Caco-2 (cell line): ENCODE results near the gene PRAMEF5. TPM values are rescaled to one million over a fixed set of nuclear protein-coding genes. Genes with fewer than 3 reads are reported as not detected.
"Not testable (repeated sequence)": the region's sequence is repeated elsewhere in the genome, so short reads cannot be mapped to it uniquely, and the experiment has no call there.

Source experiments
- Bru-seq: library from RNA; stranded (reverse); fragments of 400-500 nt; gene quantifications from one replicate; lab custom pipeline; 2021; lab: Mats Ljungman, UMichigan
- BruChase-seq, 2 experiments: library from RNA; stranded (reverse); fragments of 400-500 nt; gene quantifications; one replicate each; lab custom pipeline; 2021; lab: Mats Ljungman, UMichigan
- BruUV-seq: library from RNA; stranded (reverse); fragments of 400-500 nt; replicated peaks from 2 replicates; lab custom pipeline; 2021; lab: Mats Ljungman, UMichigan
- CTCF ChIA-PET: fragments of 300-600 bp; sonication (Branson Sonifier 250); formaldehyde crosslinking; loops from one replicate; lab custom pipeline; 2022; ENCODE audit warnings: antibody characterized with exemption; lab: Charles Lee
- POLR2A ChIA-PET: fragments of 300-600 bp; sonication (Branson Sonifier 250); formaldehyde crosslinking; loops from one replicate; lab custom pipeline; 2022; ENCODE audit warnings: antibody characterized with exemption; lab: Charles Lee
- DNase-seq, 2 experiments: peaks; one replicate each; pipeline versions ENCODE4 v3.0.0 to v3.0.0-alpha.2; 2020 to 2022
- H3K27me3 ChIP-seq: replicated peaks from 2 replicates; pipeline ENCODE4 v1.6.0; 2011; ENCODE audit warnings: low read length; ENCODE audit not compliant: control insufficient read depth, insufficient read depth
- H3K36me3 ChIP-seq: 2 replicates; pipeline ENCODE4 v1.5.1; 2011; ENCODE audit warnings: low read length; ENCODE audit not compliant: control insufficient read depth, insufficient read depth
- H3K4me1 ChIP-seq: fragments of 250-450 bp; sonication (Bioruptor Pico); 2 replicates; pipeline ENCODE4 v1.5.1; 2020; ENCODE audit warnings: mild to moderate bottlenecking
- H3K4me3 ChIP-seq: 2 replicates; pipeline ENCODE4 v1.5.1; 2011; ENCODE audit warnings: low read depth, mild to moderate bottlenecking, control low read depth, low read length
- H3K9me3 ChIP-seq: fragments of 250-450 bp; sonication (Bioruptor Pico); 2 replicates; pipeline ENCODE4 v1.5.1; 2020; ENCODE audit warnings: mild to moderate bottlenecking, moderate library complexity
- H3K27ac Mint-ChIP-seq: one replicate; pipeline ENCODE4 v1.8.0; 2022; ENCODE audit warnings: mixed read lengths; ENCODE audit not compliant: unreplicated experiment
- H3K27me3 Mint-ChIP-seq: one replicate; pipeline ENCODE4 v1.8.0; 2022; ENCODE audit warnings: mixed read lengths; ENCODE audit not compliant: insufficient read depth, unreplicated experiment
- H3K36me3 Mint-ChIP-seq: one replicate; pipeline ENCODE4 v1.8.0; 2022; ENCODE audit warnings: mild to moderate bottlenecking, mixed read lengths; ENCODE audit not compliant: insufficient read depth, unreplicated experiment
- H3K4me1 Mint-ChIP-seq: one replicate; pipeline ENCODE4 v1.8.0; 2022; ENCODE audit warnings: low read depth, mixed read lengths; ENCODE audit not compliant: unreplicated experiment
- H3K4me3 Mint-ChIP-seq: one replicate; pipeline ENCODE4 v1.8.0; 2022; ENCODE audit warnings: mild to moderate bottlenecking, moderate library complexity, mixed read lengths; ENCODE audit not compliant: unreplicated experiment
- H3K9me3 Mint-ChIP-seq: one replicate; pipeline ENCODE4 v1.8.0; 2022; ENCODE audit warnings: mixed read lengths; ENCODE audit not compliant: unreplicated experiment
- intact Hi-C: fragments of 100-400 bp; cut with micrococcal nuclease; formaldehyde crosslinking; loops from one replicate; pipeline ENCODE4 v1.10.0; 2022; ENCODE audit not compliant: unreplicated experiment
- long read RNA-seq: library from polyadenylated mRNA; stranded (forward); transcript quantifications from one replicate; pipeline ENCODE4 v2.0.0, GENCODE V29; 2022
- total RNA-seq: library from RNA; stranded (reverse); gene quantifications from 2 replicates; pipeline ENCODE4 v1.2.3, GENCODE V29; 2022

Gene PRAMEF5
- total RNA-seq: not detected in 2 replicates
- not detected for Bru-seq, nascent RNA
- BruChase-seq, experiment 1, labeled RNA remaining after a 2-hour chase: not detected
- not detected for BruChase-seq, experiment 2, labeled RNA remaining after a 6-hour chase
- long read RNA-seq: 0 reads

DNA sequence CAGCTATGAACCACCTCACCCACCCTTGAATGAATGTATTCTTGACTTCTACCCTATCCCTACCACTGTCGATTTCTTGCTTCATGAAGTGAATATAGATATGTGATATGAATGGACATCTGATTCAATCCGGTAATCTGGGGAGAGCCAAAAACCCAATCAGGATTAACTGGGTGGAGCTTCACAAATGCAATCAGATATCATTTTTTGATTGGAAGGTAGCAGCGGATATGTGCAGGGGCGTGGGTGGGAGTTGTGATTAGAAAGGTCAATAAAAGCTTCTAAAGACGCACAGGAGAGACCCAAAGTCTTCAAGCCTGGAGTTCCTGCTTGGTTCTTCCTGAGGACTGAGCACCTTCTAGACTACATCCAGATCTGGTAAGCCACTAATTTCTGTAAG lies at the start of gene PRAMEF5:
TSS of gene PRAMEF5 (plus strand) at position 301 of the 400 bp plus-strand sequence. CDS start 5,071 bp downstream, outside the sequence.
- BruUV-seq, H3K4me1 ChIP-seq, H3K27me3 Mint-ChIP-seq, H3K27ac Mint-ChIP-seq, intact Hi-C loops, H3K9me3 ChIP-seq, H3K27me3 ChIP-seq, H3K4me3 Mint-ChIP-seq, H3K4me1 Mint-ChIP-seq, H3K36me3 Mint-ChIP-seq, H3K36me3 ChIP-seq, CTCF ChIA-PET, POLR2A ChIA-PET, H3K9me3 Mint-ChIP-seq, H3K4me3 ChIP-seq, DNase-seq: not testable (repeated sequence)

DNA sequence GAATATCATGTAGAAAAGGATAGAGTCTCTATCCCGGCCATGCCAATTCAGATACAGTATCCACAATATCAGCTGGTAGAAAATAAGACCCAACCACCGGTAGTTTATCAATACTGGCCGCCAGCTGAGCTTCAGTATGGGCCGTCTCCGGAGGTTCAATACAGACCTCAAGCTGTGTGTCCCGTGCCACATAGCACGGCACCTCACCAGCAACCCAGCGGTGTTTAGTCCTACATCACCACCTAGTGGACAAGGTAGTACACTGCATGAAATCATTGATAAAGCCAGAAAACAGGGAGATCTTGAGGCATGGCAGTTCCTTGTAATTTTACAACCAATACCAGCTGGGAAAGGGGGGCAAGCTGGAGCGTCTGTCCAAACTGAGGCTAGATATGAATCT lies 45.3 kb upstream of the PRAMEF5 start:
- H3K27me3 Mint-ChIP-seq, H3K36me3 Mint-ChIP-seq, DNase-seq, H3K36me3 ChIP-seq, H3K4me1 Mint-ChIP-seq, H3K4me1 ChIP-seq, CTCF ChIA-PET, H3K4me3 ChIP-seq, H3K9me3 ChIP-seq, BruUV-seq, H3K27me3 ChIP-seq, H3K4me3 Mint-ChIP-seq, POLR2A ChIA-PET, H3K27ac Mint-ChIP-seq, H3K9me3 Mint-ChIP-seq, intact Hi-C loops: not testable (repeated sequence)

DNA sequence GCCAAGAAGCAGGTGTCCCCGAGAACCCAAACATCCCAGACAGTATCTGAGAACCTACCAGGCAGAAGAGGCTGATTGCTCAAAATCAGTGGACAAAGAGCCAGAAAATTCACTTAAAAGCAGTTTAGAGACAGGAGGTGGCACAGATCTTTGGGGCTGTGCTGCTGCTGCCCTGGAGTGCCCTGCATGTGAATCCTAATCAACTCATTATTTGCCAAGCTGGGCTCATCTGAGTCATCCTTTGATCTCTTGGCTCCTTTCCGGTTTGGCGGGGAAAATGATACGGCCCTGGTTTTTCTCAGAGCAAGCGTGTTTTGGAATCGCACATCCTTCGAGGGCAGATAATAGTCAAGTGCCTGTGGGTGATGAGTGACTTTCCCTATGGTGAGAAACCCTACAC lies 37.4 kb upstream of the PRAMEF5 start:
- DNase-seq, H3K27me3 ChIP-seq, H3K27me3 Mint-ChIP-seq, H3K36me3 Mint-ChIP-seq, H3K4me3 ChIP-seq, H3K27ac Mint-ChIP-seq, POLR2A ChIA-PET, H3K4me3 Mint-ChIP-seq, H3K9me3 Mint-ChIP-seq, CTCF ChIA-PET, H3K36me3 ChIP-seq, BruUV-seq, H3K9me3 ChIP-seq, H3K4me1 ChIP-seq, H3K4me1 Mint-ChIP-seq, intact Hi-C loops: not testable (repeated sequence)

DNA sequence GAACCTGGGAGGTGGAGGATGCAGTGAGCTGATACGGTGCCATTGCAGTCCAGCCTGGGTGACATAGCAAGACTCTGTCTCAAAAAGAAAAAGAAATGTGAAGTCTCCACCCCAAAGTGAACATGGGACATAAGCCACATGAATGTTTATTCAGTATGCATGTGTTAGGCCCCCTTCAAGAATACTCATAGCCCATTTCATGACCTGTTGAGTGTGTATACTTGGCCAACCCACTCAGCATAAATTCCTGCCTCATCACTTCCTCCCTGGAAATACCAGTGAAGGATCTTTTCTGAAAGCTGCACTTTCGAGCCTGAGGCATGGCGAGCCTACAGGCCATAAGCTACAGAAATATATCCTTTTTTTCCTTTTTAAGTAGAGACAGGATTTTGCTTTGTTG lies 34.8 kb upstream of the PRAMEF5 start:
- H3K4me3 Mint-ChIP-seq, BruUV-seq, H3K36me3 Mint-ChIP-seq, POLR2A ChIA-PET, DNase-seq, H3K4me3 ChIP-seq, intact Hi-C loops, H3K9me3 ChIP-seq, H3K36me3 ChIP-seq, H3K9me3 Mint-ChIP-seq, H3K4me1 ChIP-seq, H3K4me1 Mint-ChIP-seq, CTCF ChIA-PET, H3K27ac Mint-ChIP-seq, H3K27me3 ChIP-seq, H3K27me3 Mint-ChIP-seq: not testable (repeated sequence)

DNA sequence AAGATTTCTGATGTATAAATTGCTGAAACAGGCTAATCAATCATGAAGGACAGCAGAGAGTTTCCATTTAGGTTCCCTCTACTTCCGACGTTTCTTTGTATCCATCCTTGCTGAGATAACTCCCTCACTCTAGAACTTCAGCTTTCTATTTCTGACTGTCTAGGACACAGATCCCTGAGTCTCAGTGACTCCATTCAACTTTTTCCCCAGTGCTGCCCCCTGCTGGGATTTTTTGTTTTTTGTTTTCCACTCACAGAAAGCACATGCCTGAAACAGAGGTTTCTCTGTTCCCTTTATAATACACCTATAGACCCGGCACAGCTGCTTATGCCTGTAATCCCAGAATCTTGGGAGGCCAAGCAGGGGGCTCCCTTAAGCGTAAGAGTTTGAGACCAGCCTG lies 31.2 kb upstream of the PRAMEF5 start:
- H3K36me3 ChIP-seq, CTCF ChIA-PET, H3K4me3 ChIP-seq, H3K9me3 Mint-ChIP-seq, H3K4me1 ChIP-seq, intact Hi-C loops, H3K27me3 Mint-ChIP-seq, H3K27me3 ChIP-seq, H3K27ac Mint-ChIP-seq, H3K9me3 ChIP-seq, H3K4me1 Mint-ChIP-seq, POLR2A ChIA-PET, H3K36me3 Mint-ChIP-seq, BruUV-seq, H3K4me3 Mint-ChIP-seq, DNase-seq: not testable (repeated sequence)
